Activated CD4-positive, alpha-beta T cell treated with anti-CD3 and anti-CD28 coated beads, Interleukin-2, amount 10 ng/mL, durations not matched to agents 7 days and 5 days (primary cell): ENCODE data around the gene STAB2. TPM values are rescaled to one million over a fixed set of nuclear protein-coding genes. Genes with fewer than 3 reads are reported as not detected.

Experiments used
- CTCF ChIA-PET: fragments of 350-600 bp; sonication (Branson Sonifier 250); formaldehyde crosslinking; loops from one replicate; lab custom pipeline; 2021; ENCODE audit warnings: antibody characterized with exemption; lab: Charles Lee
- POLR2A ChIA-PET: fragments of 350-600 bp; sonication (Branson Sonifier 250); formaldehyde crosslinking; loops from one replicate; lab custom pipeline; 2021; ENCODE audit warnings: antibody characterized with exemption; lab: Charles Lee
- DNase-seq: peaks from one replicate; pipeline ENCODE4 v3.0.0-alpha.2; 2020
- H3K27ac Mint-ChIP-seq: one replicate; pipeline ENCODE4 v1.8.0; 2021; ENCODE audit warnings: mild to moderate bottlenecking, moderate library complexity, mixed read lengths
- H3K27me3 Mint-ChIP-seq: one replicate; pipeline ENCODE4 v1.8.0; 2021; ENCODE audit warnings: mixed read lengths
- H3K36me3 Mint-ChIP-seq: one replicate; pipeline ENCODE4 v1.8.0; 2021; ENCODE audit warnings: low read depth, mixed read lengths
- H3K4me1 Mint-ChIP-seq: one replicate; pipeline ENCODE4 v1.8.0; 2021; ENCODE audit warnings: mixed read lengths
- H3K4me3 Mint-ChIP-seq: one replicate; pipeline ENCODE4 v1.8.0; 2021; ENCODE audit warnings: mild to moderate bottlenecking, moderate library complexity, mixed read lengths
- H3K9me3 Mint-ChIP-seq: one replicate; pipeline ENCODE4 v1.8.0; 2021; ENCODE audit warnings: mixed read lengths
- total RNA-seq, 2 experiments: library from RNA; stranded (reverse); gene quantifications; one replicate each; pipeline ENCODE4 v1.2.3, GENCODE V29; 2021

Gene STAB2, protein sequence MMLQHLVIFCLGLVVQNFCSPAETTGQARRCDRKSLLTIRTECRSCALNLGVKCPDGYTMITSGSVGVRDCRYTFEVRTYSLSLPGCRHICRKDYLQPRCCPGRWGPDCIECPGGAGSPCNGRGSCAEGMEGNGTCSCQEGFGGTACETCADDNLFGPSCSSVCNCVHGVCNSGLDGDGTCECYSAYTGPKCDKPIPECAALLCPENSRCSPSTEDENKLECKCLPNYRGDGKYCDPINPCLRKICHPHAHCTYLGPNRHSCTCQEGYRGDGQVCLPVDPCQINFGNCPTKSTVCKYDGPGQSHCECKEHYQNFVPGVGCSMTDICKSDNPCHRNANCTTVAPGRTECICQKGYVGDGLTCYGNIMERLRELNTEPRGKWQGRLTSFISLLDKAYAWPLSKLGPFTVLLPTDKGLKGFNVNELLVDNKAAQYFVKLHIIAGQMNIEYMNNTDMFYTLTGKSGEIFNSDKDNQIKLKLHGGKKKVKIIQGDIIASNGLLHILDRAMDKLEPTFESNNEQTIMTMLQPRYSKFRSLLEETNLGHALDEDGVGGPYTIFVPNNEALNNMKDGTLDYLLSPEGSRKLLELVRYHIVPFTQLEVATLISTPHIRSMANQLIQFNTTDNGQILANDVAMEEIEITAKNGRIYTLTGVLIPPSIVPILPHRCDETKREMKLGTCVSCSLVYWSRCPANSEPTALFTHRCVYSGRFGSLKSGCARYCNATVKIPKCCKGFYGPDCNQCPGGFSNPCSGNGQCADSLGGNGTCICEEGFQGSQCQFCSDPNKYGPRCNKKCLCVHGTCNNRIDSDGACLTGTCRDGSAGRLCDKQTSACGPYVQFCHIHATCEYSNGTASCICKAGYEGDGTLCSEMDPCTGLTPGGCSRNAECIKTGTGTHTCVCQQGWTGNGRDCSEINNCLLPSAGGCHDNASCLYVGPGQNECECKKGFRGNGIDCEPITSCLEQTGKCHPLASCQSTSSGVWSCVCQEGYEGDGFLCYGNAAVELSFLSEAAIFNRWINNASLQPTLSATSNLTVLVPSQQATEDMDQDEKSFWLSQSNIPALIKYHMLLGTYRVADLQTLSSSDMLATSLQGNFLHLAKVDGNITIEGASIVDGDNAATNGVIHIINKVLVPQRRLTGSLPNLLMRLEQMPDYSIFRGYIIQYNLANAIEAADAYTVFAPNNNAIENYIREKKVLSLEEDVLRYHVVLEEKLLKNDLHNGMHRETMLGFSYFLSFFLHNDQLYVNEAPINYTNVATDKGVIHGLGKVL (N-terminal part only)
- total RNA-seq, result not detected

DNA sequence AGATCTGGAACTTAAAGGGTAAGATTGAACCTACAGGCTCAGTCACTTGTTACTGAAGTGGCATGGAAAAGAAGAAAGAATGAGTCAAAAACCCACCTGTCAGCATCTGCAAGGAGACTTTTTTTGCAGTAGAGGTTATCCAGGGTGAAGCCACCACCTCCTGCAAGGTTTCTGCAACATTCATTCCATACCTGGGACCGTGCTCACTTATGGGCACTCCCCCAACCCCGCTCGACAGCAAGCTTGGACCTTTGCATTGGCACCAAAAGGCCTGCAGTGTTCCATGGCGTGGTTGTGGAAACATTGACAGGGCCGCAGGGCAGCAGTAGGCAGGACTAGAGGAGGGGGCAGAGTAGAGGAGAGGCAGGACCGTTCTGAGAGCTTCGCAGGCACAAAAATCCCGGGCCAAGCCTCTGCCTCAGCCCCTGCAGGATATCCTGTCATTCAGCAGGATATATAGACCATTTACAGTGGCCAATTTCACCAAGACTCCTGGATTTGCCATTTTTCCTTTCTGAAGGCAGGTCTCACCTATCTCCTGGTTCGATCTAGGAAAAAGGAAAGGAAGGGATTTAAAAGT lies at the start of gene STAB2:
Gene STAB2, plus strand, starts transcription at position 483 of the 580 bp plus-strand sequence. CDS start 204 bp downstream, outside the sequence.
- Mint-ChIP-seq H3K4me3 (no peak within 1 kb of the TSS), H3K36me3 (no peaks in the 10 kb centered on the region), H3K27me3 (peaks cover 10% of the 10 kb centered on the region), H3K9me3 (no peaks in the 10 kb centered on the region), H3K27ac (no peak within 1 kb of the TSS), H3K4me1 (no peaks in the 10 kb centered on the region)
- POLR2A ChIA-PET, result no interaction called here
- CTCF ChIA-PET, result no interaction called here
- no peak for DNase-seq

DNA sequence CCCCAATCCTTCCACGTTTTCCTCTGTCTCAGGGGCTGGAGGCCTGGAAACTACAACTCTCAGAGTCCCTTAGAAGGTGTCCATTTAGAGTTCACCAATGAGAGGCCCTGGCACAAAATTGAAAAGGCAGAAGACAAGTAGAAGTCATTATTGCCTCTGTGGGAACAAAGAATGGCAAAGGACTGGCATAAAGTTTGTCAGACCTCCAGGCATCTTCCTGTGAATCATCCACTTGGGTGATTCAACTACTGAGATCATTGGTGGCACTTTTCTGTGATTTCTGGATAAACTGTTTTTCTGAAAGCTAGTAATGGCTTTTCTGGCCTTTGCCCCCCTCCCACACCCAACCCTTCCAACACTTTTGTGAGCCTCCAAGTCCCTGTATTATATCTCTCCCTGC lies 48.7 kb upstream of the STAB2 start:
- CTCF ChIA-PET, result interaction anchor here (0.6 to 1.2 kb wide), 2 partner anchors 10 to 1654 kb away, joined by 3 to 4 read pairs; no protein-coding TSS in a partner anchor
- peaks cover 5% of the 10 kb centered on the region for H3K27me3 Mint-ChIP-seq
- no peak overlapping the region for H3K27ac Mint-ChIP-seq
- POLR2A ChIA-PET, result no interaction called here
- H3K9me3 Mint-ChIP-seq, result no peaks in the 10 kb centered on the region
- H3K36me3 Mint-ChIP-seq, result no peaks in the 10 kb centered on the region
- no peak for DNase-seq
- H3K4me1 Mint-ChIP-seq, result no peaks in the 10 kb centered on the region
- H3K4me3 Mint-ChIP-seq, result no peak overlapping the region

DNA sequence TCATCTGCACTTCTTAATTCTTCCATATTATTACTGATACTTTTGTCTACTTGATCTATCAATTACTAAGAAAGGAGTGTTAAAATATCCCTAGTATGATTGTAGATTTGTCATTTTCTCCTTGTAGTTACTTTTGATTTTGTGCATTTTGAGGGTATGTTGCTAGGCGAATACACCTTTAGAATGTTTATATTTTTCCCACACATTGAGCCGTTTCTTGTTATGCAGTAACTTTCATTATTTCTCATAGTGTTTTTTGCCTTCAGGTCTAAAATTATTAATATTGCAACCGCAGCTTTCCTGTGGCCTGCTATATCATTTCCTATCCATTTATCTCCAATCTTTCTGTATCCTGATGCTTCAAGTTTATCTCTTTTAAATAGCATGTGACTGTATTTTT lies 46.8 kb upstream of the STAB2 start:
- H3K36me3 Mint-ChIP-seq, result no peaks in the 10 kb centered on the region
- ChIA-PET CTCF (interaction anchor here (1.1 kb wide), 1 partner anchor 13 kb away, joined by 3 read pairs; no protein-coding TSS in a partner anchor), POLR2A (no interaction called here)
- no peaks in the 10 kb centered on the region for H3K9me3 Mint-ChIP-seq
- no peak for DNase-seq
- H3K4me3 Mint-ChIP-seq, result no peak overlapping the region
- peaks cover 4% of the 10 kb centered on the region for H3K27me3 Mint-ChIP-seq
- no peaks in the 10 kb centered on the region for H3K4me1 Mint-ChIP-seq
- H3K27ac Mint-ChIP-seq, result no peak overlapping the region

DNA sequence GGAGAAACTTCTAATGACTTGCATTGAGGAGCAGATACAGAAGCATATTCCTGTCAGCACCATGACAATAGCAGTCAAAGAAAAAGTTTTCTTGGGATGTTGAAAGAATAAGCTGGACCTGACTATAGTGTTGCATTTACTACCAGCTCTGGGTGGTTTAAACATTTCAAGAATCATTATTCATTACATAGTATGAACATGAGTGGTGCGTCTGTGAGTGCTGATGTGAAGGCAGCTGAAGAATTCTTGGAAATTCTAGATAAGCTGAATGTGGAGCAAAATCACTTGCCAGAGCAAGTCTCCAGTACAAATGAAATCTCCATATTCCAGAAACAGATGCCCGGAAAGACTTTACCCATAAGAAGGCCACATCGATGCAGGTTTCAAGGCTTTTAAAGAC lies 45.0 kb upstream of the STAB2 start:
- H3K27ac Mint-ChIP-seq, result no peak overlapping the region
- CTCF ChIA-PET, result interaction anchor here (1.8 kb wide), 1 partner anchor 19 kb away, joined by 5 read pairs; no protein-coding TSS in a partner anchor
- H3K9me3 Mint-ChIP-seq, result no peaks in the 10 kb centered on the region
- H3K27me3 Mint-ChIP-seq, result peaks cover 7% of the 10 kb centered on the region
- H3K4me1 Mint-ChIP-seq, result no peaks in the 10 kb centered on the region
- POLR2A ChIA-PET, result no interaction called here
- no peak overlapping the region for H3K4me3 Mint-ChIP-seq
- H3K36me3 Mint-ChIP-seq, result no peaks in the 10 kb centered on the region
- no peak for DNase-seq

DNA sequence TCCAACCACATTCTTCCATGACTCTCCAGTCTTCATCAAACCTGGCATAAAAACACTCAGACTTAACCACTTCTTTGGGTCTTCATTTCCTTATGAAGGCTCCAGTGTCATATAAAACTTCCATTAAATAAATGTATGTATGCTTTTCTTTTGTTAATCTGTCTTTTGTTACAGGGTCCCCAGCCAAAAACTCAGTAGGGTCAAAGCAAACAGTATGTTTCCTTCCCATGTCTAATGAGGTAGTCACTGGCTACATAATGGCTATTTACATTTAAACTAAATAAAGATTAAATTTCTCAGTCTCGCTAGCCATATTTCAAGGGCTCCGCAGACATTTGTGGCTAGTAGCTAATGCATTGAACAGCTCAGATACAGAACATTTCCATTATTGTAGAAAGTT lies 40.1 kb upstream of the STAB2 start:
- H3K4me3 Mint-ChIP-seq, result no peak overlapping the region
- H3K27ac Mint-ChIP-seq, result no peak overlapping the region
- H3K9me3 Mint-ChIP-seq, result no peaks in the 10 kb centered on the region
- H3K27me3 Mint-ChIP-seq, result peaks cover 9% of the 10 kb centered on the region
- ChIA-PET CTCF (interaction anchor here (1.4 to 2.5 kb wide), 3 partner anchors 14 to 599 kb away, joined by 3 to 8 read pairs (median 6); no protein-coding TSS in a partner anchor), POLR2A (no interaction called here)
- DNase-seq, result no peak
- H3K4me1 Mint-ChIP-seq, result peaks cover 1% of the 10 kb centered on the region
- H3K36me3 Mint-ChIP-seq, result no peaks in the 10 kb centered on the region

DNA sequence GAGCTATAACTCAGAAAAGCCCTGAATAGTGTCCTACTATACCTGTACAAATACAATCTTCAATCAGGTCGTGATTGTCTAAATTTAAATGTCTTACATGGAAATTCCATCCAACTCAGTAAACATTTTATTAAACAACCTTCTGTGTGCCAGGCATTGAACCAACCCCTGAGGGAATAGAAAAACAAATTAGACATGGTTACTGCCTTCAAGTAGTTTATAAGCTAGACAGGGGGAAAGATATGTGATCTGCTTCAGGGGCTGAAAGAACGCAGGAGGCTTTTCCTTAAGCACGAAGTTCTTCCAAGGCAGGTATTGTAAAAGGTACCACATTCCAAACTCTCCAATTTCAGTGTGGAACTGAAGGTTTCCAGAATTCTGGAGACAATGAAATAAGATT lies 39.7 kb upstream of the STAB2 start:
- ChIA-PET CTCF (interaction anchor here (1.4 to 2.5 kb wide), 4 partner anchors 15 to 599 kb away, joined by 3 to 8 read pairs (median 7); no protein-coding TSS in a partner anchor), POLR2A (no interaction called here)
- no peak overlapping the region for H3K27ac Mint-ChIP-seq
- peaks cover 1% of the 10 kb centered on the region for H3K4me1 Mint-ChIP-seq
- H3K27me3 Mint-ChIP-seq, result peaks cover 12% of the 10 kb centered on the region
- H3K9me3 Mint-ChIP-seq, result no peaks in the 10 kb centered on the region
- H3K4me3 Mint-ChIP-seq, result no peak overlapping the region
- H3K36me3 Mint-ChIP-seq, result no peaks in the 10 kb centered on the region
- DNase-seq, result no peak

DNA sequence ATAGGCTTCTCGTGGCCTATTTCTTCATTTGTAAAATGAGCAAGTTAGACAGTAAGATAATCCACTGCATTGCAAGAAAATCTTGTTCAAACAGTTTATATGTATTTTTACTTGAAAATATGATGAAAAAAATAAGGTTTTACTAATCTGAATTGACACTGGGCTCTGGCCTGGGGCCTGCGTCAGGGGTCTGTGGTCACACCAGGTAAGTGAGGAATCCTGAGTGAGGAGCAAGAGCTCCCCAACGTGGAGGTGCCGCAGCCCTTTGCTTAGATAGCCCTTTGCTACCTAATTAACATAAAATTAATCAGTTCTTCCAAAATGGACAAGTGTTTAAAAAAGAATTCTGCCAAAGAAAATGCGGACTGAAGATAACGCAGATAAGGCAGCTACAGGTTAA lies 39.1 kb upstream of the STAB2 start:
- Mint-ChIP-seq H3K36me3 (no peaks in the 10 kb centered on the region), H3K27me3 (peaks cover 12% of the 10 kb centered on the region), H3K4me3 (no peak overlapping the region), H3K9me3 (no peaks in the 10 kb centered on the region), H3K27ac (no peak overlapping the region), H3K4me1 (peaks cover 1% of the 10 kb centered on the region)
- CTCF ChIA-PET, result interaction anchor here (0.6 to 2.5 kb wide), 7 partner anchors 10 to 1549 kb away, joined by 3 to 8 read pairs (median 4); no protein-coding TSS in a partner anchor
- DNase-seq, result no peak
- POLR2A ChIA-PET, result no interaction called here

DNA sequence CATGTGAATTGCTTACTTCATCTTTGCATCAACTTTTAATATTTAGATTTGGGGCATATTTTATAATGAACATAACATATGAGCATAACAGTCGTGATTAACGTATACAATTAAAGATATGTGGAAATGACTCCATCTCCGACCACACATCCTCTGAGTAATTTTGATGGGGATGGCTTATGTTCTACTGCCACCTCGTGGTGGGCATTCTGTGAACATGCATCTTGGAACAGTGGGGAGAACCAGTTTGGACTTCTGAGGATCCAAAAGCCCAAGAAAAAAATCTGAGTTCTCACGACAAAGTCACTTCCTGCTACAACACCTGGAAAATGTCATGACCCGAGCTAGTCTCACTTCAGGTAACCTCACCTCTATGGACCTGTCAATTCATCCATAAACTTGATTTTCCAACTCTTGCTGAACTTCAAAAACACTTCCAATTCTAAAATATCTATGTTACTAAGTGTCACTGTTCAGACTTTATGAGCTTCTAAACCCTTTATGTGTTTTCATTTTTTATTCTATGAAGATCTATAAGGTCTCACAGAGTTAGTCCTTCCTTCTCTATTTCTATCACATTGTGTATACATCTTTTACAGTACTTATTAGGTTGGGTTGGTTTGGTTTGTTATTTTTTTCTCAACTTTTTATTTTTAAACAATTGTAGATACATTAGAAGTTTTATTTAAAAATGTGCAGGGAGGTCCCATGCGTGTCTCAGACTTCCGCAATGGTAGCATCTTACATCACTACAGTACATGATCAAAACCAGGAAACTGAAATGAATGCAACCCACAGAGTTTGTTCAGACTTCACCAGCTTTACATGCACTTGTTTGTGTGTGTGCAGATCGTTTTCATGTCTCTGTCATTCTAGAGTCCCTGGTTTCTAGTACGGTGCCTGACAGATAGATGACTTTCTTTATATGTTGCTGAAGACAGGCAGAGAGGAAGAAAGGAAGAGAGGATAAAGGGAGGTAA lies 38.2 kb upstream of the STAB2 start:
- Mint-ChIP-seq H3K36me3 (no peaks in the 10 kb centered on the region), H3K4me3 (no peak overlapping the region), H3K9me3 (no peaks in the 10 kb centered on the region), H3K27me3 (peaks cover 12% of the 10 kb centered on the region), H3K27ac (no peak overlapping the region), H3K4me1 (peaks cover 1% of the 10 kb centered on the region)
- POLR2A ChIA-PET, result no interaction called here
- peak; percentile 74 for DNase-seq
- CTCF ChIA-PET, result interaction anchor here (0.6 to 2.5 kb wide), 7 partner anchors 10 to 1550 kb away, joined by 3 to 8 read pairs (median 4); no protein-coding TSS in a partner anchor

DNA sequence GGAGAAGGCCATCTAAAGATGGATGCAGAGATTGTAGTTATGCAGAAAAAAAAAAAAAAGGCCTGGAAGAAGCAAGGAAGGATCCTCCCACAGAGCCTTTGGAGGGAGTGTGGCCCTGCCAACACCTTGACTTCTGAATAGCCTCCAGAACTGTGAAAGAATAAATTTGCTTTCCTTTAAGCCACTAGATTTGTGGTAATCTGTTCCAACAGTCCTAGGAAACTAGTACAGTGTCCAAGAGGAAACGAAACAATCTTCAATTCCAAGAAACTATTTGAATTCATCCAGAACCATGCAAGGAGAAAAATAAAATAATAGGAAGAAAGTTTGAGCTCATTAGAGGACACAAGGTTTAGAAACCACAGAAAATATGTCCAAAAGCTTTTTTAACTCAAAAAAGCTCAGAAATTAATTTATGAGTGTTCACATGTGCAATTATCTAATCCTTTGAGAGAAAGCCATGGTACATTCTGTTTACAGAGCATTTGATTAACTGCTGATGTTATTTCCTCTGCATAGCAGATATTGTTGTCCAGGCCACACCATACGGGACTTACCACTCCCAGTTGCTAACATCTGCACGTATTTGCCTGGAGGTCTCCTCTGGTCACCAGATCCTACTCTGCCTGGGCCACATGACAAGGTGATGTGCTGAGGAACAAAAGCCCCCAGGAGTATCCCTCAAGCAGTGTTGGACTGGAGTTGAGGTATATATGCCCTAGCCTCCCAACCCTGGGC lies 30.0 kb upstream of the STAB2 start:
- no peaks in the 10 kb centered on the region for H3K36me3 Mint-ChIP-seq
- no peak for DNase-seq
- H3K27ac Mint-ChIP-seq, result no peak overlapping the region
- H3K4me1 Mint-ChIP-seq, result no peaks in the 10 kb centered on the region
- H3K4me3 Mint-ChIP-seq, result no peak overlapping the region
- CTCF ChIA-PET, result no interaction called here
- H3K27me3 Mint-ChIP-seq, result peaks cover 10% of the 10 kb centered on the region
- POLR2A ChIA-PET, result no interaction called here
- no peaks in the 10 kb centered on the region for H3K9me3 Mint-ChIP-seq

DNA sequence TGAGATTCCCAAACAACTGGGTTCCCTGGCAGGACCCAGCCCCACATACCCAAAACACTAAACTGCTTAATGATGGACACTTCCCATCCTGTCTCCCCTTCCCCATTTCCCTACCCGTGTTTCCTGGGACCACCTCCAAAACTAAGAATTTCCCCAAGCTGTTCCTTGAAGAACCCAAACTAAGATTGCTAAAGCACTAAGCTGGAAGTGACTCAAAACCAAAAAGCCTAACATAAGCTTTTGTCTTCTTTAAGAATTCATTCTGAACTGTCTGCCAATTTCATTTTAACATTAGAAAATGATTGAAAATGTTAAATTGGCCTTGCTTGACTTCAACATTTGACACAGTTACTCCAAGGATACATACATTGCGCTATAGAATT lies 29.5 kb upstream of the STAB2 start:
- H3K27me3 Mint-ChIP-seq, result peaks cover 11% of the 10 kb centered on the region
- POLR2A ChIA-PET, result no interaction called here
- no peak overlapping the region for H3K4me3 Mint-ChIP-seq
- H3K4me1 Mint-ChIP-seq, result no peaks in the 10 kb centered on the region
- H3K36me3 Mint-ChIP-seq, result no peaks in the 10 kb centered on the region
- CTCF ChIA-PET, result no interaction called here
- H3K9me3 Mint-ChIP-seq, result no peaks in the 10 kb centered on the region
- H3K27ac Mint-ChIP-seq, result no peak overlapping the region
- no peak for DNase-seq

DNA sequence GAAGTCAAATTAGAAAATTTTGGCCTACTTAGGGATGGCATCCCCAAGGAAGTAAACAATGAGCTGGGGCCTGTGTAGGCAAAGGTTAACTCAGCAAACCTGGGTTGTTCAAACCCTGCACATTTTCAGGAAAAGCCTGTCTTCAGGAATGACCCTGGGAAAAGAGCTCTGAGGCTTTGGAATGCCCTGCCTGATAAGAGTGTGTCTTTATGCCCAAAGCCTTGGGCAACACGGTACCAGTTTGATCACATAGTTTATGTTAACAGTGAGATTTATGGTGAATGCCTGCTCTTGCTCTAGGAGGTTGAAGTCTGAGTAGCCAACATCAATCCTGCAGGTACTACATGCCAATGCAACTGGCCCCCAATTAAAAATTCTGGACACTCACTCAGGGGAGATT lies 28.2 kb upstream of the STAB2 start:
- H3K4me1 Mint-ChIP-seq, result no peaks in the 10 kb centered on the region
- no peak overlapping the region for H3K4me3 Mint-ChIP-seq
- no peak for DNase-seq
- CTCF ChIA-PET, result no interaction called here
- no peaks in the 10 kb centered on the region for H3K36me3 Mint-ChIP-seq
- H3K27ac Mint-ChIP-seq, result no peak overlapping the region
- H3K9me3 Mint-ChIP-seq, result peaks cover 2% of the 10 kb centered on the region
- POLR2A ChIA-PET, result no interaction called here
- peaks cover 11% of the 10 kb centered on the region for H3K27me3 Mint-ChIP-seq
